NCI-H748 treated with DMSO at 0.1 percent for 48 hours (cell line): ENCODE results near the gene FTO.

ENCODE experiments used
- DNase-seq: peaks from one replicate; lab custom pipeline; 2025; lab: John Stamatoyannopoulos, UW

The FTO gene

DNA sequence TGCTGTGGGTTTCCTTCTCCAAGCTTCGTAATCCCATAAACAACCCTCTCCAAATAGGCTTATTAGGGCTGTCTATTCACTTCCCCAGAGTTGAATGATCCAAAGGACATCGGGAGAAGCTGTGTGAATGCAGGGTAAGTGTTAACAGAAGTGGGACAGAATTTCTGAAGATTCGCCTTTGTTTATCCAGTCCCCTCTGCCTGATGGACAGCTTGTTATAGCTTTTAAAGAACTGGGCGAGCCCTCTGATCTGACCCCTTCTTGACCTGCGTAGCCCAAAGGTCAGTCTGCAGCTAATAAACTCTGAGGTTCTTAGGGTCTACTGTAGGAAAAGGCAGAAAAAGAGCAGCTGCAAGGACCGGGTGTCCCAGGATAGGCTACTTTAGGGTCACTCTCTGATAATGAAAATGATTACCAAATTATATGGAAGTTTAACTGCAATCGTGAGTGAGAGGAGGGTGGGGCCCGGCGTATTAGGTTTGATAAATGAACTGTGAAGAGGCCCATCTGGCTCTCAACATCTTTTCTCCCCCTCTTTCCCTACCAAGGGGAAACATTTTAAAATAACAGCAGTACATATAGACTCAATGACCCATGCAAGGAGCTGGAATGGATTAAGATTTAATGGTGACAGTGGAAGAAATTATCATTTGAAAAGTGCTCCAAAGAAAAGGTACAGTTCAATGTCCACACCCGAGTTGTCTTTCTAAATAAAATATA, 233.4 kb downstream of the FTO start:
- peak; percentile 14 for DNase-seq

DNA sequence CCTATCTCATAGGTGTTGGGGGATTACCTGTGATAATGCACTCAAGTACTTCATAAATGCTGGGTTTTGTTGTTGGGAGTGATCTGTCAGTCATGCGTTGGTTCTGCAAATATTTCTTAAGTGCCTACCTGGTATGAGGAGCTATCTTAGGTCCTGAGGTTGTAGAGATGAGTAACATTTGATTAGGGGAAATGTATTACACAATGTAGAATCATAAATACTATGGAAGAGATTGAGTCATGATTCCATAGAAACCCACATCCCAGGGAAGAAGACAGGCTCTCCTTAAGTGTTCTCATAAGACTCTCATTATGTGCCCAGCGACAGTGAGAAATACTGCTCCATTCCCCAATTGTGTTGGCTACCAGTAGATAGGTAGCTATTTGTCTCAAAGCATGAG, 240.1 kb downstream of the FTO start:
- DNase-seq: no peak

- no peak for DNase-seq
These were observed 242.0 kb downstream of the FTO start for GRCh38 chr16:53945996-53946395.

GRCh38 chr16:53946746-53947386, 242.9 kb downstream of the FTO start:
- no peak for DNase-seq

DNA sequence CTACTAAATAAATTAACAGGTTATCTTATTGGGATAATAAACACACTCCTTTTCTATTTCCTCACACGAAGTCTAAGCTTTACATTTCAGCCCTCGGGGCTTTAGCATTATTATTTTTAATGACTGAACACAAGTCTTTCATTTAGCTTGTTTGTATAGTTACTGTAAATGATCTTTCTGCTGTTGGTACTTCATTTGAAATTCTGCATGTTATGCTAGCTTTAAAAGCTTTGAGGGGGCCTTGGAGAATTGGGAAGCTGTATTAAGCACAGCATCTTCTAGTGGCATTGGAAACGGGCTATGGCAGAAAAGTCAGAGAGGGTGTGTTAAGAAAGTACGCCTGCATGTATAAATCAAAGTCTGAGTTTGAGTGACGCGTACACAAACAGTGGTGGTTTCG, 243.7 kb downstream of the FTO start:
- DNase-seq: peak; percentile 9

- DNase-seq: no peak
These were observed 244.4 kb downstream of the FTO start for GRCh38 chr16:53948326-53948725.

DNA sequence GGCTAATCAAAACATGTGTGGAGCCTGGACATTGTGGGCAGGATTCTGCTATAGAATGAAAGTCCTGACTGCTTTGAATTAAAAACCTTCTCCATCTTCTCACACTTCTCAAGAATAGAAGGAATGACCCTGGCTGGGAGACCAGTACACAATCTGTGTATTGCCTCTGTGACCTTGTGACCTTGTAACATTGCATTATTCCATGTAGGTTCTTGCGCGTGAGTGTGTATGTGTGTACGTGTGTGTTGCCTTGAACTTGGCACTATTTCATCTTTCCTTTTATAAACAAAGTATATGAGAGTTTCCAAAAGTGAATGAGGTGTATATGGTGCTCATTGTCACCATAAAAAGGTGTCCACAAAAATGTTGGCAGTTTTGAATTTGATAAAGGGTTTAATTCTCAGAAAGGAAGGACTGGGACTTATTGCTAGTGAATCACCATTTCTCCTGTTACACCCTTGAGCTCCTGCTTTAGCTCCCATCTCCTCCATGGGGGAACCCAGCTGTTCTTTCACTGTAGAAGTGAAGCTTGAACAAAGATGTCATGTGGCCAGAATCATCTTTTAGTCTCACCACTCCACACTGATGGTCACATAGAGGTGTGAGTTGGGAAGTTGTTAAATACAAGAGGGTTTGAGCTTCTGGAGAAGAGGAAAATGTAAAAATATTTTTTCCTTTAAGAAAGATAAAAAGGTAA, 244.9 kb downstream of the FTO start:
- no peak for DNase-seq

DNA sequence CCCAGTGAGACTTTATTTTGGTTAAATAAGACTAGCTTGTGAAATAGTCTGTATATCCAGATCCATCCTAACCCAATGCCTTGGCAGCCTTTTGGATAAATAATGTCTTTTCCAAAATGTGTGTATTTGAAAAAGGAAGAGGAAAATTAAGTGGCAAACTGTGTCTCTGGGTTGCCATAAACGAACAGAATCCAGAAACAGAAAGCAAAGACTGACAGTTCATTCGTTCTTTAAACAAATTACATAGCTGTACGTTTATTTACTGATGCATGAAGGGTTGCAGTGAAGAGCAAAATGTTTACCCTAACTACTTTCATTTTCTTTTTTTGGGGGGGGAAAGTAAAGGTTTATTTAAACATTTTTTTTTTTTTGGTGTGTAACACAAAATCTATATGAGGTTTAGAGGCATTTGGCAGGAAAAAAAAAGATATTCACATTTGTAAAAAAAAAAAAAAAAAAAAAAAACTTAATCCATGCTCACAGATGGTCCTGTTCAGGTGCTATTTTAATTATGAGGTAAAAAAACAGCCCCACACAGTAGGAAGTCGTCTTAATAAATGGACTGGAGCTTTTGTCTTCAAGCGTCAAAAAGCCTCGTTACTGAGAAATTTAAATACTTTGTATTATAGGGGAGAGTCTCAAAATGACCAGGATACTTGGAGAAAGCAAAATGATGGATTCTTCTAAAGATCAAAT, 245.9 kb downstream of the FTO start:
- DNase-seq: peak; percentile 27

DNA sequence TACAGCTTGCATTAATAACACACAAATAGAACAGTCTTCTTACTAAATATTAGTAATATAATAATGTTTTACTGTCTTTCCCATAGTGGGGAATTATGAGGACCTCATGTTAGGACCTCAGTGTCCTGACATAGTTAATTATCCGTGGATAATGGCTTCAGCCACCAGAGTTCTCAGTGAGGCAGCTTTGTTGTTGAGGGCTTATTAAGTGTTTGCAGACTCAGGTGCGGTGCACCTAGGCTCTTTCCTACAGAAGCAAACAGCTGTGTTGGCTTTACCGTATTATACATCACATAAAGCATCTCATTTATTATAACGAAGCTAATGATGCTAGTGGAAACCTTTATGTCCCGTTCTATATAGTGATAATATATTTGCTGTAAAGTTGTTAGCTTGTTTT, 246.7 kb downstream of the FTO start:
- peak; percentile 71 for DNase-seq

GRCh38 chr16:53952215-53953208, 248.6 kb downstream of the FTO start:
- no peak for DNase-seq

GRCh38 chr16:53953336-53953735, 249.4 kb downstream of the FTO start:
- DNase-seq: no peak

- no peak for DNase-seq
These were observed 251.4 kb downstream of the FTO start for GRCh38 chr16:53955221-53955875.

DNA sequence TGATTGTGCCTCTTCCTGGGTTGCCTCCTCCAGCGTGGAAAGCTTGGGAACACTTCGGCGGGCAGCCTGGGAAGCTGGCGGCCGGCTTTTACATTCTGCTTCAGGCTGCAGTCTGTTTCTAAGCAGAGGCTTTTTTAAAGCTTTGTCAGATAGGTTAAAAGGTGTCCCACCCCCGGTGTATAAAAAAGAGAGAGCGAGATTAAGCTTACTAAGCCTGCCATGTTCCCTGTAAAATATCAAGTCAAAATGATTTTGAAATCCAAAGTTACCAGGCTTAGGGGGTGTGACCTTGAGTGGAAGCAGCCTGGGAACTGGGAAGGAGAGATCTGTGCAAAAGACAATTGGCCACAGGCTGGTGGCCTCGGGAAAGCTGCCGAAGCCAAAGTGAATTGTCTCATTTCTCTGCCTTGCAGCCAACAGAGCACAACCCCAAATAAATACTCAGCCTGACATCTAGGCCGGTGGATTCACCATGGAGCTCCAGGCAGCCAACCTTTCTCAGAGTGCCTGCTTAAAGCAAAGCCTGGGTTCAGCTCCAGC, 254.5 kb downstream of the FTO start:
- no peak for DNase-seq

DNA sequence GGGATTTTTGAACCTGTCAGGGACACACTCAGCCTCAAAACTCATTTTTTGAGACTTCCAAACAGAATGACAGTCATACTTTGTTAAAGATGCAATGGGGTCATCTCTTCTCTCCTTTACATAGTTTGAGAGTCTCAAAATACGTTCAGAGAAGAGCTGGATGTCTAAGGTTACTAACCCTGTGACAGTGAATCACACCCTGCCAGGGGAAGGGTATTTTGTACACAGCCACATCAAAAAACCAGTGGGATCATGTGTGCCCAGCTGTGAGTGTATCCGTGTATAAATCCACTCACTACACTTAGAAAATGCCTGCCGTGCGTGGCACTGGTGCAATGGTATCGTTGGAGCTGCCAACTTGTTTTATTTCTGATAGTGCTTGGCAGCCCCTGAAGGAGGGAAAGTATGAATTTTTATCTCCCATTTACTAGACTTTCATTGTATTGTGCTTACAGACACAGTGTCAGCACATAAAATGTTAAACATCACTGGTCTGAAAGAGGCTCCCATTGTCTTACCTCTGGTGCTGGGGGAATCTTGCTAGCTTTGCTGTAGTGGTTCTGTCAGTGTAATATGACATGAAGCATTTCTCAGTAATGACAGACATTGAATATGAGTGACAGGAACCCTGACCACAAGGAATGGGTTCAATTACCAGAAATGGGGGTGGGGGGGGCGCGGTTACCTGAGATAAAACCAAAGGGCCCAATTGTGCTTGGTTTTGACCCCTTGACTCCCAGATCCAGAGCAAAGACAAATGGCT, 256.3 kb downstream of the FTO start:
- DNase-seq: no peak

- DNase-seq: no peak
These were observed 257.1 kb downstream of the FTO start for GRCh38 chr16:53960954-53961616.

- DNase-seq: no peak
These were observed 258.1 kb downstream of the FTO start for GRCh38 chr16:53962041-53962440.

GRCh38 chr16:53964145-53964790, 260.3 kb downstream of the FTO start:
- DNase-seq: no peak

GRCh38 chr16:53966821-53967571, 263.0 kb downstream of the FTO start:
- no peak for DNase-seq
